ENCODE measurements around the gene SMYD3.
A peak's percentile ranks its signal among the peaks of the same experiment; 100 is the strongest.
"Not testable (repeated sequence)": the region's sequence is repeated elsewhere in the genome, so short reads cannot be mapped to it uniquely, and the experiment has no call there.

Gene SMYD3

DNA sequence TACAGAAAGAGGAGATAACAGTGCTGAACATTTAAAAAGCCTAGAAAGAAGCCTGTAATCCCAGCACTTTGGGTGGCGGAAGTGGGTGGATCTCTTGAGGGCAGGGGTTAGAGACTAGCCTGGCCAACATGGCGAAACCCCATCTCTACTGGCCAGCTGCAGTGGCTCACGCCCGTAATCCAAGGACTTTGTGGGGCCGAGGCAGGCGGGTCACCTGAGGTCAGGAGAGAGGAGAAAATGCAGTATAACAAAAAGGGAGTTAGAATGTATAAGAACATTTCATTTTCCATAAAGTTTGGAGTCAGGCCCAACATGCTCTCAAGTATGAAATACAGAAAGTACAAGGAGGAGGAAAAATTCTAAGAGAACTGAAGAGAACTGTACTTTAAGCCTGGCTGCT lies 134.5 kb downstream of the SMYD3 start:
- DNase-seq (ENCODE audit: insufficient read length, low spot score) (no peak), FAIRE-seq (no peak)

DNA sequence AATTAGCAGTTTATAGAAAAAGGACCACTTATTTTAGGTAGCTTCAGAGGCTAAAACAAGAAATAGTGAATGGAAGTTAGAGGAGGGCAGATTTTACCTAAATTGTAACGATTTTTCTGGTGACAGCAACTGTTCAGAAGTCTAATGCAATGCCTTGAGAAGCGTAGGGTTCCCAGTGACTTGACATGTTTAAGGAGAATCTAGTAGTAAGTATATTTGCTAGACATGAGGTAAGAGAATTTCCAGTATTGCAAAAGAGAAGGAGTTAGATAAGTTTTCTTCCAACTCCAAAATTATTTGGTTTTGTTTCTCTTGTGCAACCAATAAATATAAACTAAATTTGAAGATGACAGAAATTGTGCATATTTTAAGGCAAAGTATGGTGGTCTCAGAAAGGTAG lies 140.0 kb downstream of the SMYD3 start:
- FAIRE-seq (no peak), DNase-seq (ENCODE audit: insufficient read length, low spot score) (no peak)

DNA sequence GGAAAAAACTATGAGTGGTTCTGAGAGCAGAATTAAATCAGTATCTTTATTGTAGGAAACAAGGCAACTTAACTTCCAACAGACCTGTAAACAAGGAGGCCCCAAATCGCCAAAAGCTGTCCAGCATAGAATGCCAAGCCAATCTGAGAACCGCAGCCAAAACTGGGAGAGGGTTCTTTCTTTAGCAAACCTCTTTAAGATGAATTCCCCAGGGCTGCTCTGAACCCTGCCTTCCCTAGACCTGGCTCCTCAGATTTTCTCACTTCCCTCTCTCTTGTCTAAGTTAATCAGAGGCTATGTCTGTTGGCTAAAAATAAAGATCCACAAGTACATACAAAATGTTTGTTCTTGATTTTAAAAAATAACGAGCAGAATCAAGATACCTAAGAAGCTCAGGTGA lies 141.4 kb downstream of the SMYD3 start:
- no peak for FAIRE-seq
- peak; percentile 4 for DNase-seq (ENCODE audit: insufficient read length, low spot score)

DNA sequence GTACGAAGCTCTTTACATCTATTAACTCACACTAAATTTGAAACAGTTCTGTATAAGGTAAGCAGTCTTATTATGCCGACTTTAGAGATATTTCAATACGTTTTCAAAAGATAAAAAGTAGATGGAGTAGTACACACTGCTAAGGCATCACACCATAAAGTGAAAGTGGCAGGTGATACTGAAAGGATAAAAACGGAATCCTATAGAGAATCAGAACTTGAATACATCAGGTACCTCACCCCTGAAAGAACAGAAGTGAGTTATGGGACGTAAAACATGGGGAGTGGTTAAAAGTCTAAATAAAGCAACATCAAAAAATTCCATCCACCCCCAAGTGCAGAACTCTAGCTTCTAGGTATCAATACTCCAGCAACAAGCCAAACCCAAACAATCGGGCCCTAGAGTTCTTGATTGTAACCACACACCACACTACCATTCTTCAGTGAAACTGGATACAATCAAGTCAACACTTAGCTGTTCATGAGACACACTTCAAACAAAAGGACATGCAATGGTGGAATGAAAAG lies 142.6 kb downstream of the SMYD3 start:
- FAIRE-seq (peak; percentile 86), DNase-seq (ENCODE audit: insufficient read length, low spot score) (peak; percentile 16)

DNA sequence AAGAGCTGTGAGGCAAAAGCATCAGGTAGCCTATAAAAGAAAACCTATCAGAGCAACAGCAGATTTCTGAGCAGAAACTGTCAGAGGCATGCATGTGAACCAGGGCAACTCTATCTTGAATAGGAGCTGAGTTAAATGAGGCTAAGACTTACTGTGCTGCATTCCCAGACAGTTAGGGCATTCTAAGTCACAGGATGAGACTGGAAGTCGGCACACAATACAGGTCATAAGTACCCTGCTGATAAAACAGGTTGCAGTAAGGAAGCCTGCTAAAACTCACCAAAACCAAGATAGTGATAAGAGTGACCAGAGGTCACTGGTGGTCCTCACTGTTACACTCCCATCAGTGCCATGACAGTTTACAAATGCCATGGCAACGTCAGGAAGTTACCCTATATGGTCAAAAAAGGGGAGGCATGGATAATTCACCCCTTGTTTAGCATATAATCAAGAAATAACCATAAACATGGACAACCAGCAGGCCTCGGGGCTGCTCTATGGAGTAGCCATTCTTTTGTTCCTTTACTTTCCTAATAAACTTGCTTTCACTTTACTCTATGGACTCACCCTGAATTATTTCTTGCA lies 150.0 kb downstream of the SMYD3 start:
- DNase-seq (ENCODE audit: insufficient read length, low spot score); FAIRE-seq: not testable (repeated sequence)

DNA sequence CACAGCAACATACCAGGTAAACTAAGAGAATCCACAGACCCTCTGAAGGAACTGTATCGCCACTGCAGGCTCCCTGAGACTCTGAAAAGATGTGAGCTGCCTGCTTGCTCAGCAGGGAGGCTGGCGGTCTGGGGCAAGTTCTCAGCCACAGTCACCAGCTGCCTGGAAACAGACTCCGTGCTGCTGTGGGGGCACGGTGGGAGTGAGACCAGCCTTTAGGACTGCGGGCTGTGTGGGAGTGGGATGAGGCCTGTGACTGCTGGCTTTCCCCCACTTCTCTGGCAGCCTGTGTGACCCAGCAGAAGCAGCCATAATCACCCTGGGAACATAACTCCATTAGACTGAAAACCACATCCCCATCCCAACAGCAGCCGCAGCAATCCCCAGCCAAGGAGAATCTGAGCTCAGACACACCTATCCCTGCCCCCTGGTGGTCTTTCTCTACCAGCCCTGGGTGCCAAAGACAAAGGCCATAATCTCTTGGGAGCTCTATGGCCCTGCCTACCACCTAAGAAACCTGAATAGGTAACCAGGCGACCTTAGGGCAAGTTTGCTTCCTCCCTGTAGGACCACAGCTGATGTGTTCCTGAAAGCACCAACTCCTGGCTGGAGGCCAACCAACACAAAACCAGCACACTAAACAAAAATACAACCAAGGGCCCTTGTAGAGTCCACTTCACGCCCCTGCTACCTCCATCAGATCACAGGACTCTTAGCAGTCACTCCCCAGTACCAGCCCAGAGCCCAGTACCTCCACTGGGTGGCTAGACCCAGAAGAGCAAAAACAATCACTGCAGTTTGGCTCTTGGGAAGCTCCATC lies 151.5 kb downstream of the SMYD3 start:
- FAIRE-seq (no peak), DNase-seq (ENCODE audit: insufficient read length, low spot score) (no peak)

DNA sequence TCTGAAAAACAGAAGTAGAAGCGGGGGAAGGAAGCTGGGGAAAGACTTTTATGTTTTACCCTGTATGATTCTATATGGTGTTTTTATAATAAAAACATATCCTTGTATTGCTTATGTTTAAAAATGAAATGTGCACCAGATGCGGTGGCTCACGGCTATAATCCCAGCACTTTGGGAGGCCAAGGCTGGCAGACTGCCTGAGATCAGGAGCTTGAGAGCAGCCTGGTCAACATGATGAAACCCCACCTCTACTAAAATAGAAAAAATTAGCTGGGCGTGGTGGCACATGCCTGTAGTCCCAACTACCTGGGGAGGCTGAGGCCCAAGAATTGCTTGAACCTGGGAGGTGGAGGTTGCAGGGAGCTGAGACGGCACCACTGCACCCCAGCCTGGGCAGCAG lies 155.4 kb downstream of the SMYD3 start:
- FAIRE-seq, result no peak
- DNase-seq (ENCODE audit: insufficient read length, low spot score), result no peak

DNA sequence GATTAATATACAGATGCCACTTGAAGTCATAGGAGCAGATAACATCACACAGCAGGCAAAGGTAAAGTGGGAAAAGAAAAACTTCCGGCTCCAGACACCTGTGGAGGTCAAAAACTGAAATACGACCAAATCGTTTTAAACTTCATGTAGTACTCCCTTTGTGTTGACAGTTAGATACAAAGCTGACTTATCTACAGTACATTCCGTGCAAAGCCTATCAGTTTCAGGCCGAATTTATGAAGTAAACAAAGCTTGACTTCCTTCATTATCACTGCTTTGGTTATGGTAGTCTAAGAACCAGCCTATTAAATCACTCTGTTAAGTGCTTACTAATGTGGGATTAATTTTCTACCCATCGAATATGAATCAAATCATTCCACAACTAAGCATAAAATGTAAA lies 156.3 kb downstream of the SMYD3 start:
- DNase-seq (ENCODE audit: insufficient read length, low spot score) (no peak), FAIRE-seq (no peak)

DNA sequence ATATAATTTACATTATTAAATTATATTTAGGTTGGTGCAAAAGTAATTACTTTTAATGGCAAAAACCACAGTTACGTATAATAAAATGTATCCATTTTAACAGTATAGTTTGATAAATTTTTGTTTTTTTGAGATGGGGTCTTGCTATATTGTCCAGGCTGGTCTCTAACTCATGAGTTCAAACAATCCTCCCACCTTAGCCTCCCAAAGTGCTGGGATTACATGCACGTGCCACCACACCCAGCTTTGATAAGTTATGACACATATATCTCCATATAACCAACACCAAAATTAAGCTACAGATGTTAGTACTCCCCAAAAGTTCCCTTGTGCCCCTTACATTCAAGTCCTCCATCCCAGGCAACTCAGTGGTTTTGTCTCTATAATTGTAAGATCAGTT lies 163.1 kb downstream of the SMYD3 start:
- FAIRE-seq, result no peak
- no peak for DNase-seq (ENCODE audit: insufficient read length, low spot score)

DNA sequence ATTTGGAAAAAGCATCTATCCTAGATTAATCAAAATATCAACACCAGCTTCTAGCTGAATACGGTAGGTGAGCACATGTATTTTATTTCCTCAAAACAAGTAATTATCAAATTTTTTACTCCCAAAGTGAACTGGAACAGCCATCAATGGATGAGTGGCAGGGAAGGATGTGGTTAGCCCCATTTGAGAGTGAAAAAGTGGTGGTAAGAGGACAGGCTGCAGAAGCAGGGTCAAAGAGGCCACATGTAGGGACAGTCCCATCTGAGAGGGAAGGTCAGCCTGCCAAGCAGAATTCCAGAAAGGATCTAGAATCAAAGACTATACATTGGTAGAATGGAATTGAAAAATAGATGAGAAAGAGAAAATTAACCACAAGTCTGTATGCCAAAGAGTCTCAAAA lies 163.8 kb downstream of the SMYD3 start:
- FAIRE-seq, result no peak
- no peak for DNase-seq (ENCODE audit: insufficient read length, low spot score)

DNA sequence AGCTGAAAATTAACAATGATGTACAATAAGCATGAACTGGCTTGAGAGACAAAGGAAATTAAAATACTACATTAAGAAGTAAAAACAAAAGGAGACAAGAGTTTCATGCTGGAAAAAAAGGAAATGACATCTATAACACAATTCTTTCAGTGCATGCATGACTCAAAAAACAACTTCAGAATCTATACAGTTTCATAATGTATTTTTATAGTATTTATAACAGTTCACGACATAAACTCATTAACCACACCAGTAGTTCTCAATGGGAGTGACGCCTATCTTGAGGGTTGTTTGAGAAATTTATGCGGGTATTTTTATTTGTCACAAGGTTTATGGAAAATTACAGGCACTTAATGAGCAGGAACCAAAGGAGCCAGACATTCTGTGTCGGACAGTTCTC lies 168.5 kb downstream of the SMYD3 start:
- FAIRE-seq, result no peak
- no peak for DNase-seq (ENCODE audit: insufficient read length, low spot score)

DNA sequence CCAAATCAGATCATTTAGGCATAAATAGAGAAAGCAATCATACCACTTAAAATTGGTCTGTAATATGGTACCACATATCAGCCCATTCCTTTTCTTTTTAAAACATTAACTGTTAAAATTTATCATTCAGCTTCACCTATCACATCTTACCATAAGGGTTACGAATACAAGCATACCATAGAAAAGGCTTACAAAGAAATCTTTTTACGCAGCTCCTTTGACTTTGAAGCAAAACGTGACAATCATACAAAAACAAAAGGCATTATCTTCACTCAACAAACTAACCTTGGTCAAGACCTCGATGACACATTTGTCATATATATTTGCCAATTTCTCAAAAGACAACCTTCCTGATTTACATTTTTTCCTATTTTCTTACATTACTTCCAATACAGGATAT lies 169.0 kb downstream of the SMYD3 start:
- FAIRE-seq, result no peak

DNA sequence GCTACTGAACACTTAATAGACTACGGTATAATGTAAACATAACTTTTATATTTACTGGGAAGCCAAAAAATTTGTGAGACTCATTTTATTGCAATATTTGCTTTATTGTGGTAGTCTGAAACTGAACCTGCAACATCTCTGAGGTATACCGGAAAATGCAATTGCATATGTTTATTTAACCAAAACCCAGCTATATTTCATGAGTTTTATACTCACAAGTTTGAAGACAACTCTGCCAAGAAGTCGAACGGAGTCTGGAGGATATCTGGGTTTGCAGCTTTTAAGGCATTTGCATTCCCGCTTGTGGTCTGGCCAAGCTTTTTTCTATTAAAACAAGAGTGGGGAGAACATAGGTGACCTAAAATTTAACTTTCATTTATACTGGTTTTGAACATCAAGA lies 171.9 kb downstream of the SMYD3 start:
- FAIRE-seq, result no peak
- DNase-seq (ENCODE audit: insufficient read length, low spot score), result no peak

More for the DNA sequence above, 169.0 kb downstream of the SMYD3 start:
- DNase-seq (ENCODE audit: insufficient read length, low spot score), result no peak

DNA sequence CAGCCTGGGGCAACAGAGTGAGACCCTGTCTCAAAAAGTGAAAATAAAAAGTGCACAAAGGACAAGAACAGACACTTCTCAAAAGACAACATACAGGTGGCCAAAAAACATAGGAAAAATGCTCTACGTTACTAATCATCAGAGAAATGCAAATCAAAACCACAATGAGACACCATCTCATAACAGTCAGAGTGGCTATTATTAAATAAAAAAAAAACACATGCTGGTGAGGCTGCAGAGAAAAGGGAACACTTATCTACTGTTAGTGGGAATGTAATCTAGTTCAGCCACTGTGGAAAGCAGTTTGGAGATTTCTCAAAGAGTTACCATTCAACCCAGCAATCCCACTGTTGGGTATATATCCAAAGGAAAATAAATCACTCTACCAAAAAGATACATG lies 173.2 kb downstream of the SMYD3 start:
- DNase-seq (ENCODE audit: insufficient read length, low spot score) (no peak), FAIRE-seq (no peak)

DNA sequence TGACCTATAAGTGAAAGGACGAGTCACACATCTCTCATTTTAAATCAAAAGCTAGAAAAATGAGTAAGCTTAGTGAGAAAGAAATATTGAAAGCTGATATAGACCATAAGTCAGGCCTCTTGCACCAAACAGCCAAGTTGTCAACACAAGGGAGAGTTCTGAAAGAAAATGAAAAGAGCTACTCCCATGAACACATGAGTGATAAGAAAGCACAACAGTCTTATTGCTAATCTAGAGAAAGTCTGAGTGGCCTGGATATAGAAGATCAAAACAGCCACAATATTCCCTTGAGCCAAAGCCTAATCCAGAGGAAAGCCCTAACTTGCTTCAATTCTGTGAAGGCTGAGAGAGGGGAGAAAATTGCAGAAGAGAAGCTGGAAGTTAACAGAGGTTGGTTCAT lies 175.0 kb downstream of the SMYD3 start:
- FAIRE-seq, result peak; percentile 48
- DNase-seq (ENCODE audit: insufficient read length, low spot score), result no peak

DNA sequence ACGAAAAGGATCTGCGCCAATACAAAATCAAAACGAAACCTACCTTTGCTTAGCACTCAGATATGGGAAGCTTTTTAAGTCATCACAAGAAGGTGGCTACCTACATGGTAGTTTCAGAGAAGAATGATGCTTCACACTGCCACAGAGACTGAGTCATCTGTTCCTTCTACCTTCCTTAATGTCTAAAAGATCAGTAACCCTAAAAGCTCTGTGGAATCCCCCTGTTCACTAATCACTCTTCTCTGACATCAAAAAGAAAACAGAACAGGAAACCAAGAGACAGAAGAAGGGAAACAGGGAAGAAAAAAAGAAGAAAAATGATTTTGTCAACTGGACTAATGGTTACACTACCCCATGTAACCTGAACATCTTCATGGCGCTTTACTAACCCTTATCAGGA lies 177.2 kb downstream of the SMYD3 start:
- FAIRE-seq, result peak; percentile 93

DNA sequence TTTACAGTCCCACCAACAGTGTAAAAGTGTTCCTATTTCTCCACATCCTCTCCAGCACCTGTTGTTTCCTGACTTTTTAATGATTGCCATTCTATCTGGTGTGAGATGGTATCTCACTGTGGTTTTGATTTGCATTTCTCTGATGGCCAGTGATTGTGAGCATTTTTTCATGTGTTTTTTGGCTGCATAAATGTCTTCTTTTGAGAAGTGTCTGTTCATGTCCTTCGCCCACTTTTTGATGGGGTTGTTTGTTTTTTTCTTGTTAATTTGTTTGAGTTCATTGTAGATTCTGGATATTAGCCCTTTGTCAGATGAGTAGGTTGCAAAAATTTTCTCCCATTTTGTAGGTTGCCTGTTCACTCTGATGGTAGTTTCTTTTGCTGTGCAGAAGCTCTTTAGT lies 177.8 kb downstream of the SMYD3 start:
- FAIRE-seq; DNase-seq (ENCODE audit: insufficient read length, low spot score): not testable (repeated sequence)

More for the DNA sequence above, 177.2 kb downstream of the SMYD3 start:
- peak; percentile 32 for DNase-seq (ENCODE audit: insufficient read length, low spot score)

DNA sequence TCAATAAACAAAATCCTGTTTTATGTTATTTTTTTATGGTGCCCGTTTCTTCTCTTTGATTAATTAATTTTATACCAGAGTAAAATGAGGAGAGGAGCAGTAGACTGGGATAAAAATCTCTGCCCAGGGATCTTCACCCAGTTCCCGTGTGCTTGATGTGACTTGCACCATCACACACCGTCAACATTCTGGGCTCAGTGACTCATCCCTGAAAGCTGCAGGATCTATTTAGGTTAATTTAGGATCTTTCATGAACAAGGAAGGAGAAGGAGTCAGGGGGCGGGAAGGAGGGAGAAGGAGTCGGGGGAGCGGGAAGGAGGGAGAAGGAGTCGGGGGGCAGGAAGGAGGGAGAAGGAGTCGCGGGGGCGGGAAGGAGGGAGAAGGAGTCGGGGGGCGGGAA lies 182.4 kb downstream of the SMYD3 start:
- no peak for DNase-seq (ENCODE audit: insufficient read length, low spot score)
- FAIRE-seq, result no peak

DNA sequence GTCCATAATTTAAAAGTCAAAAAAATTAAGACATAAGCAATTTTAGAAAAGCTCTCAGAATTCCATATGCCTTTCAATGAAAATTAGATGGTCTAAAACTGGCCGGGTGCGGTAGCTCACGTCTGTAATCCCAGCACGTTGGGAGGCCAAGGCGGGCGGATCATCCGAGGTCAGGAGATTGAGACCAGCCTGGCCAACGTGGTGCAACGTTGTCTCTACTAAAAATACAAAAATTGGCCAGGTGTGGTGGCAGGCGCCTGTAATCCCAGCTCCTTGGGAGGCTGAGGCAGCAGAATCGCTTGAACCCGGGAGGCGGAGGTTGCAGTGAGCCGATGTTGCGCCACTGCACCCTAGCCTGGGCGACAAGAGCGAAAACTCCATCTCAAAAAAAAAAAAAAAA lies 183.0 kb downstream of the SMYD3 start:
- not testable (repeated sequence) for DNase-seq (ENCODE audit: insufficient read length, low spot score); FAIRE-seq

DNA sequence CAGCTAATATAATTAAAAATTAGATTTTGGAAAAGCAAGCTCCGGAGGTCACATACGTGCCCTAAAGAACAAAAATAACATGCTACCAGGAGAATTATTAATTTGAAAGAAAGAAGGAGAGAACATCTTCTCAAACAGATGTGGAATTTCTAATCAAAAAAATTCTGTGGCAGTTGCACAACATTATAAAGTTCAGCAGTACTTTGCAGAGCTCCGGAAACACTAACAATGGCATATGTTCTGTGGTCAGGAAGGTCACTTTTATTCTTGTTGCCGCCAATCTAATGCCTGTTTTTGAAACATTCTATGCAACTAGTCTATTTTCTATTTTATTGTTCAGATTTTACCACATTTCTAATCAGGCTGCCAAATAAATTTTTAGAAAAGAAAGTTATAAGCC lies 186.8 kb downstream of the SMYD3 start:
- DNase-seq (ENCODE audit: insufficient read length, low spot score) (no peak), FAIRE-seq (no peak)

DNA sequence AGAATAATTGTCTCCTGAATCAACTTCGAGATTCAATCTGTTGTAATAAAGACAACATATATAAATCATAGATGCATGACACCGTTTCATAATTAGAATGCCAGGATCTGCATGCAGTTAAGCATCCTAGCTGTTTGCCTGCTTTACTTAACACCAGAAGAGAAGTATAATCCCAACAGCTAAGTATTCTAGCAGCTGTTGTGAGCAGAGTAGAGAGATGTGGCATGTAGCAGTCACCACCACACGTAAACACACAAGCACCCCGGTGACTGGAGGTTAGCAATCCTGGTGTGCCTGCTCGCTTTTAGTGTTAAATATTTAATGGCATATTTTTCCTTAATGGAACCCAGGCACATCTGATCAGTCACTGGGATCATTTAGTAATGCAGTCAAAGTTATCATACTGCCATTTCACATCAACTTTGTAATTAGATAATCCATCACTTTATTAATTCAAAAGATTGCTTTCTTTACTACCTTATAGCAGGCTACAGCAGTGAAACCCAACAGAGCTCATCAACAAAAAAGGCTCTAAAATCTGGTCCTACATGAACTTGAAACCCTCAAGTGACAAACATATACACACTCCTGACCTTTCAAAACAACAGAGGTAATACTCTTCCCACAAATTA lies 187.9 kb downstream of the SMYD3 start:
- no peak for FAIRE-seq

DNA sequence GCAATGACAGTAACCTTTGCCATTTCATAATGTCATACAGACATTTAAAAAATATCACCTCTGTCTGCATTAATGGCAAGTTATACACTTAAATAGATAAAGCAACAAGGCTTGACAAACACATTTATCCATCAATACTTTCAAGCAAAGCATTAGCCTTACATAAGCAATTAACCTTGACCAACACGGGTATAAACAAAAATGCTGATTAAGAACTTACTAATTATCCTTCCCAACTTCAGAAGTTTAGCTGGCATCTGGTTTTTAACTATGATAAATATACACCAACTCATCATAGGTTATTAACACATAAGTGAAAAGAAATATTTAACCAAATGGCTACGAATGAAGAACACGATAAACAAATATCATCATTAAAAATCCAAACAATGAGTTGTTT lies 188.5 kb downstream of the SMYD3 start:
- FAIRE-seq (no peak), DNase-seq (ENCODE audit: insufficient read length, low spot score) (no peak)

More for the DNA sequence above, 187.9 kb downstream of the SMYD3 start:
- DNase-seq (ENCODE audit: insufficient read length, low spot score), result no peak

Data from GM19239 (cell line).